COLO668 (cell line): ENCODE data around the gene SLC25A23.

Experiments used
- DNase-seq: peaks from one replicate; lab custom pipeline; 2025; ENCODE audit not compliant: unreplicated experiment; lab: John Stamatoyannopoulos, UW

The SLC25A23 gene

DNA sequence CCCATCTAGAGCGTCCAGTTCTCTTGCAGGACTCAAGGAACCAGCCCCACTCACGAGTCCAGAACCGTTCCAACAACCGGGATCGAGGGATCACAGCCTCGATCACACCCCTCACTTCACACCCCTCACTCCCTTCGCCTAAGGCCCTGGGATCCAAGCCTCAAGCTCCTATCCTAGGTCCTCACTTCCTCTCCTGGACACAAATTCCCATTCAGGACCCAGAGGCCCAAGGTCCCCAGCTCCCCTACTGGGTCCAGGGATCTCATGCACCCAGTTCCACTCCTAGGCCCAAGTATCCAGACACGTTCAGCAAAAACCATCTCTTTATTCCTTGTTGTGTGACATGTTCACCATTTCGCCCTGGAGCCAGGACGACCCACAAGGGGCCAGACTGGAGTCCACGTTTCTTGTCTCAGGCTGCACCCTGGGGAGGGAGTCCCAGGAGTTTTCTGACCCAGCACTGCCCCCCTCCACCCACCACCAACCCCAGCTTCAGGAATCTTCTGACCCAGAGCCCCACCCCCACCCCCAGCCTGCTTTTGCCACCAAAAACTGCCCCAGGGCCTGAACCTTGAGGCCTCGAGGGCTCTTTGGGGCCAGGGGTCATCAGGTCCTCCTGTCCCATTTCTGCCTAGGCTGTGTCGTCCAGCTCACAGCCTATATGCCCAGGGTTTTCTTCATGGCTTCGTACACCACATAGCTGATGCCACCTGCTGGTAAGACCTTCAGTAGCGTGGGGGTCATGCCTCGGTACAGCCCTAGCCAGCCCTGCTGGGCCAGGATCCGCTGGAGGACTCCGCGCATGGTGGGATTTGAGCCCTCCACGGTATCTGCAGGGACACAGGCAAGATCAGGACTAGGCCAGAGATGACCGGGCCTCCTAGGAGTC lies 33.6 kb downstream of the SLC25A23 start:
- no peak for DNase-seq

DNA sequence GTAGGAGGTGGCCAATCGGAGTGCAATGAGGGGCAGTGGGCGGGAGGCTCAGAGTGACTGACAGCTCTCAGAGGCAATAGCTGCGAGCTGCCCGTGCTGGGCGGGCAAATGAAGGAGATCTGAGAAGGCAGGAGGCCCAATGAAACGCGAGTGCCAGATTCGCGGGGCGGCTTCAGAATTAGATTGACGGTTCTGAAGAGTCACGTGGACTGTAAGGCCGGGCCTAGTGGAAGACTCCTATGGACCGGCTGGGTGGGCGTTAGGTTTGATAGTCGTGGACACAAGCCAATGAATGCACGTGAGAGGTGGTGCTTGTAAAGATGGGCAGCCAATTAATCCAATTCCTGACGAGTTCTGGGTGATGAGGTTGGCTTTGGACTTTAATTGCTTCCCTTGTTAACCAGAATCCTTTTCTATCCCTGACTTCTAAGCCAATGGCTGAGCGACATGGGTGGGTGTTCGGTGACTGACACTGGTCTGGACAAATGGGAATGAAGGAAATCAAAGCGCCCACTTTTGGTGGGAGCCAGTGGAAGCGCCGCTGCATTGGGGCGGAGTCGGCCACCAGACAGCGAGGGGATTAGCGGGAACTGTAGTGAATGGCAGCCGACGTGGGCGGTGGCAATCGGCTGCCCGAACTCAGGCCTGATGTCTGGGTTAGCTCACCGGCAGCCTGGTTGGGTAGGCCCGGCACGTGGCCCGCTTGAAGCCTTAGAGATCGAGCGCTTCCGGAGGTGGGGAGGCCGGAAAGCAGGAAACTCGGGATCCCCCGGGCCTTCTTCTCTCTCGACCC lies 34.5 kb downstream of the SLC25A23 start:
- peak; percentile 99 for DNase-seq

DNA sequence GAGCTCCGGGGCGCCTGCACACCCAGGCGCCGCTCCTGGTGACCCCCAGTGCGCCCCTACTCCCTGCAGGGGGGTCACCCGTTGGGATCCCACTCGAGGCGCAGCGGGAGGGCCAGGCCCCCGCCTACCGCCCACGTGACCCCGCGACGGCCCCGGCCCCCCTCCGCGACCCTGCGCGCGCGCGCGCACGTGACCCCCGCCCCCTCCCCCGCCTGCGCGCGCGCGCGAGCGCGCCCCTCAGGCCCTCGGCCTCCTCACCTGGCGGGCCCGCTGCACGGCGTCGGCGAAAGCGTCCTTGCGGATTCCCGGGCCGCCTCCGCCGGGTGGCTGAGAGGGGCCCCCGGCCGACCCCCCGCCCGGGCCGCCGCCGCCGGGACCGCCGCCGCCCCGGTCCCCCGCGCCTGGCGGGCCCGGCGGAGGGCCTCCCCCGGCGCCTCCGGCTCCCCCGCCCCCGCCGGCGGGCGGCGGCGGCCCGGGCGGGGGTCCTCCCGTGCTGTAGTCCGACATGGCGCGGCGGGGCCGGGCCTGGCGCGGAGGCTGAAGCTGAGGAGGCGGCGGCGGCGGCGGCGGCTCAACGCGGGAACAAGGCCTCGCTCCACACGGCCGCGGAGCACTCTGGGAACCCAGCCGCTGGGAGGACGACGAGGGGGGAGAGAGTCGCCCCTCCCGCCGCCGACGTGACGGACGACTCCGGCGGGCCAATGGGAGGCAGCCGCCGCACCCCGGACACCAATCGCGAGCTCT lies 35.2 kb downstream of the SLC25A23 start, which contains the start of gene KHSRP:
KHSRP (minus strand) TSS at position 617 of the 744 bp plus-strand sequence; CDS start at position 507, 110 bp downstream.
- DNase-seq: peak; percentile 55

DNA sequence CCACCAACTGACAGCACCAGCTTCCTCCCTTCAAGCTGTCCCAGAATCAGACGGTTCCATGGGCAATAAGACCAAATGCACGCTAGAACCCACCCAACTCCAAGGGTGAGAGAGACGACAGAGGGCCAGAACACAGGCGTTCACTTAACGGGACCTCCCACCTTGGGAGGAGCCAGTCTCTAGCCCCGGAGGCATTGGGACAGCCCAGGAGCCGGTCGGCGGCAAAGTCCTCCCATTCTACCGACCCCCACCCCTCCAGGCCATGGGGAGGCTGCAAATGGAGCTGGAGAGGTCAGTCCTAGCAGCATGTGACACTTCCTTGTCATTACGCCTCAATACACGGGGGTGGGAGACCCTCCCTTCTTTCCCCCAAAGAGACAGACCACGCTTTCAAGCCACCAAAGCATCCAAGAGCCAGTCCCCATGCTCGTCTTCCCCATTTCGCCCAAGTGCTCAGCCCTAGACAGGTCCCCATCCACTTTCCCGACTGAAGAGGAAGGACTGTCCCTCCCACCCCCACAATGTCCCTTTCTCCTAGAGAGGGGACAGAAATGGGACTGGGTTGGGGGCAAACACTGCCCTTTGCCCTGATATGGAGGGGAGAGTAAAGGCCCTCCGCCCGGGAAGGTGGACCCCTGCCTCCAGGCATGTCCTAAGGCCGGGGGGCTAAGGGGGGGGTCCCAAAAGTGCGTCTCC lies 35.9 kb downstream of the SLC25A23 start:
- DNase-seq: peak; percentile 25

DNA sequence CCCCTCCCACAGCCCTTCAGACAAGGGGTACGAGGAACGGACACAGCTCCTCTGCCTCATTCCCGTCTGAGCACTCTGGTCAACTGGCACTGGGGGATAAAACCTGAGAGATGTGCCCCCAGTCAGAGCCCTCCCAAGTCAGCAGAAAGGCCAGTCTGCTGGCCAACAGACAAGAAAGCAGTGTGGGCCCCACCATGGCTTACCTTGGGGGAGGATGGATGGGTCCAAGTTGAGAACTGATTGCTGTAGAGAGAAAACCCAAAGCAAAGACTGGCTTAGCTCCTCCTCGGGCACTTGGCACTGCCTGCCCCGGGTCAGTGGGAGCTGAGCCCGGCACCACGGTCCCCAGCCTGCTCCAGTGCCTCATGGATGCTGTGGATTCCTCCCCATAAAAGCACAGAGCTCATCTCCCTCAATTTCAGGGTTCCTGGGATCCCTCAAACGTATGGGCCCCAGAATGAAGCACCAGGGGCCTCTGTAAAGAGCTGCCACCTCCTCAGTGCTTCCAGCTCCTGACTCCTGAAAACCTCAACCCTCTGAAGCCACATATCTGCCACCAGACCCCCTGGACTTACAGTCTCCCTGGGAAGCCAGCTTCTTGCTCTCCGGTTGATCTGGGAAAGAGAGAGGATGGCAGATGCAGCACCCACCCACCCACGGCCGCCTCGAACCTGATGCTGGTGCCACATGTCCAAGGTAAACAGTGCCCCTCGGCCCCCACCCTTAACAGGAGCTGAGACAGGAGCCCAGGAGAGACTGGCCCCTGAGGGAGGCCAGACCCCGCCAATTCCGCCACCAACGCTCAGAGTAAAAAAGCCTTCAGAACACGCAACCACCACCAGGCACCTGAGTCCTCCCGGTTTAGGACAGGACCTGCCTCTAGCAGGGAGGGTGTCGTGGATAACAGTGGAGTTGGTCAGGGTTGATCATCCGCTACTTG lies 38.2 kb downstream of the SLC25A23 start:
- no peak for DNase-seq

DNA sequence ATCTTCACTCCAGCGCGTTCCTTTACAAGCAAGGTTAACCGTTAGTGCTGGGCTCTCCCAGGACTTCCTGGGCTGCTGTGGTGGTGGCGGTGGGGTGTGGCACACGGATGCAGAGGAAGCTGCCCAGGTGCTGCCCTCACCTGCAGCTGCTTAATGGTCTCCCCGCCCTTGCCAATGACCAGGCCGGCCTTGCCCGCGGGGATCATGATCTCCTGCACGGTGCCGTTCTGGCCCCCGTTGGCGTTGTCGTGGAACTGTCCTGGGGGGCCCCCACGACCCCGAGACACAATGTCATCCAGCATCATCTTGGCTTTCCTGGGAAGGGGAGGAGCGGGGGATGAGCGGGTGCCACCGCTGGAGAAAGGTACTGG lies 41.0 kb downstream of the SLC25A23 start:
- DNase-seq: no peak

DNA sequence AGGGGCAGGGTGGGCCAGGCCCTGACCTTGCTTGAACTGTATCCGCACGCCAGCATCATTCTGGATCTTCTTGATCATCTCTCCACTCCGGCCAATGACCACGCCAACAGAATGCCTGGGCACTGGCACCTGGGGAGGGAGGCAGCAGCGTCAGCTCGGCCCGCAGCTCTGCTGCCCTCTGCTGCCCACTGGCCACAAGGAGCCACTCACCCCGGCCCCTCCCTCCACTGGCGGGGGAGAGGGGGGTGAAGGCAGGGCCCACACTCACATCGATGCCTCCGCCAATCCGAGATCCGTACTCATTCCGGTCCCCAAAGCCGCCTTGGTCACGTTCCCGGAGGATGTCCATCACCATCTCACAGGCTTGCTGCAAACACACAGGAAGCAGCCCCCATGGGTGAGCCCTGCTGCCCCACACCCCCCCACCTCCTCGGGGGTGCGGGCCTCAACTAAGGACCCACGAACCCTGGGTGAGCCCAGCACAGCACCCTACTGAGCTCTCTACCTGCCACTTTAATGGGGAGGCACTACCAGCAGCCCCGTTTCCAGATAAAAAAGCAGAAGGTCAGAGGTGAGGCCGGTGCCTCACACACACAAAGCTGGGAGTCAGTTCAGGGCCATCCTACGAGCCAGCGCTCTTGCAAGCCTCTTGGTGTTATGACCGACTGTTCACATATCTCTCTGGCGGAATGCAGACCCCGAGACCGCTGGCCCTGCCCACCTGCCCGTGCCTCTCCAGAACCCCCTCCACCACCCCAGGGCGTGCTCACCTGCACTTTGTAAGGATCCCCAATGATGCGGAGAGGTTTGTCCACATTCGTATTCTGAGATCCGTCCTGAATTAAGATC lies 41.7 kb downstream of the SLC25A23 start:
- DNase-seq: no peak

DNA sequence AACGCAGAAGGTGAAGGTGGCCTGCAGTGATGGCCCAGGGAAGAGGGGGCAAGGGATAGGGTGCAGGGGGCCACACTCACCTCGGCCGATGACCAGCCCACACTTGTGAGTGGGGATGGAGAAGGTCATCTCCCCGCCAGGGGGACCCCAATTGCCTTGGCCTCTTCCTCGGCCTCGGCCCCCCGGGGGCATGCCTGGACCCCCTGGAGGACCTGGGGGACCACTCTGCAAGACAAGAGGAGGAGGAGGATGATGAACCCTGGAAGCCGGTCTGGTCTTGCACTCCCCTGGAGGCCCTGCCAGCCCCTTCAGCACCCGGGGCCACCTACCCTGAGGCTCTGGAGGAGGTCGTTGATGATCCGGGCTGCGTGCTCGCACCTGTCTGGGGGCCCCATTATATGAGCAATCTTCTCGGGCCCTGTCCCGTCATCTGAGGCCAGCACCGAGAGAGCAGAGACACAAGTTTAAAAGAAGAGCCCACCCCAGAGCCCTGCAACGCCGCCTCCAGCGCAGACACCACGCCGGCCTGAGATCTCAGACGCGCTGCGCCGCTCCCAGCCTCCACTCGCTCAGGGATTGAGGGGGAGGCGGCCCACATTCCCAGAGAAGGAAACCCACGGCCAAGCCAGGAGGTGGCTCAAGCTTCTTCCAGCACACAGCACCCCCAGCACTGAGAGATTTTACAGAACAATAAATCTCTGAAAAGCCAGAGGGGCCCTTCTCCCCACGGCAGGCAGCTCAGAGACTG lies 42.8 kb downstream of the SLC25A23 start:
- DNase-seq: no peak

DNA sequence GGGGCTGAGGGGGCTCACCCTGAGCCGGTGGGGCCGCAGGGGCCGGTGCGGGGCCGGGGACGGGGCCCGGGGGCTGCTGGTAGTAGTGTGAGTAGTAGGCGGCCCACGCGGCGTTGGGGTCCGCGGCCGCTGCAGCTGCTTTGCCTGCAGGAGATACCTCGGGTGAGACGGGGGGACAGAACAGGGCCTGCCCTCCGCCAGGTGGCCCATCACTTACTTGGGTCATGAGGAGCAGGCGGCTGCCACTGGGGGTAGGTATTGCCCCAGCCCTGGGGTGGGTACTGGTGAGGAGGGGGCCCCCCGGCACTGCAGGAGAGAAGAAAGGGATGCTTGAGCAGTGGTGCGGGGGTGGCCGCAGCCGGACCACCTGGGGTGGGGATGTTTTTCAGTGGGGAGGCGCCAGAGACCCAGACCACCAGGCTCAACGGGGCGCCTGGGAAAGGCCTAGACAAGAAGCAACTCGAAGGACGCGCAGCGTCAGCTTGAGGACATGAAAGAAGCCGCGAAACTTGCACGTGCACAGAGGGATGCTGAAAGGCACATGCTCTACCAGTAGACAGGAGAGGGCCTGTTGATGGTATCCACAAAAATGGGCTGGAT lies 43.9 kb downstream of the SLC25A23 start:
- DNase-seq: no peak

DNA sequence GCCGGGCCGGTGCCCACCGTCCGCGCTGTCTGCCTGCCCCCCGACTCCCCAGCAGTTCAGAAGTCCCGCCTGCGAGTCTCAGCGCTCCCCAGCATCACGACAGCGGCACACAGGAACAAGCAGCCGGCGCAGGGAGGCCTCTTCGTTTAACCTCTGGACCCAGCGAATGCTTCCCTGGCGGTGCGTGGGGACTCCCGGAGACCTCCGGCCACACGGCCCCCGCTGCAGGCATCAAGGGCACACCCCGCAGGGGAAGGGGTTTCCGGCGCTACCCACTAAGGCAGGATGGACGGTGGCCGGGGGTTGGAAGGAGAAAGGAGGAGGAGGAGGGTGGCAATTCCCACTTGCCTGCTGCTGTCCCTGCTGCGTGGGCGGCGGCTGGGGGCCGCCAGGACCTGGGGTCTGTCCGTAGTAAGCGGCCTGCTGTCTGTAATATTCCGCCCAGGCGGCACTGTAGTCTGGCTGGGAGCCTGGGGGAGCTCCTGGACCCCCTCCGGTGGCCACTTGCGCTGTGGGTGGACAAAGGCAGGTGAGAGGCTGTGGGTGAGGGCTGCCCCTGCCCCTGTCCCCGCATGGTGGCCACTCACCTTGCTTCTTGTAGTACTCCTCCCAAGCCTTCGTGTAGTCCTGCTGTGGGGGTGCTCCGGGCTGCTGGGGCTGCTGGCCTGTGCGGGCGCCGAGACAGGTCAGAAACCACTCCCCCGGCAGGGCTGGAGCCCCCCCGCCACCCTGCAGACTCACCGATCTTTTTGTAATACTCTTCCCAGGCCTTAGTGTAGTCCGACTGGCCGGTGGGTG lies 44.6 kb downstream of the SLC25A23 start:
- DNase-seq: no peak

DNA sequence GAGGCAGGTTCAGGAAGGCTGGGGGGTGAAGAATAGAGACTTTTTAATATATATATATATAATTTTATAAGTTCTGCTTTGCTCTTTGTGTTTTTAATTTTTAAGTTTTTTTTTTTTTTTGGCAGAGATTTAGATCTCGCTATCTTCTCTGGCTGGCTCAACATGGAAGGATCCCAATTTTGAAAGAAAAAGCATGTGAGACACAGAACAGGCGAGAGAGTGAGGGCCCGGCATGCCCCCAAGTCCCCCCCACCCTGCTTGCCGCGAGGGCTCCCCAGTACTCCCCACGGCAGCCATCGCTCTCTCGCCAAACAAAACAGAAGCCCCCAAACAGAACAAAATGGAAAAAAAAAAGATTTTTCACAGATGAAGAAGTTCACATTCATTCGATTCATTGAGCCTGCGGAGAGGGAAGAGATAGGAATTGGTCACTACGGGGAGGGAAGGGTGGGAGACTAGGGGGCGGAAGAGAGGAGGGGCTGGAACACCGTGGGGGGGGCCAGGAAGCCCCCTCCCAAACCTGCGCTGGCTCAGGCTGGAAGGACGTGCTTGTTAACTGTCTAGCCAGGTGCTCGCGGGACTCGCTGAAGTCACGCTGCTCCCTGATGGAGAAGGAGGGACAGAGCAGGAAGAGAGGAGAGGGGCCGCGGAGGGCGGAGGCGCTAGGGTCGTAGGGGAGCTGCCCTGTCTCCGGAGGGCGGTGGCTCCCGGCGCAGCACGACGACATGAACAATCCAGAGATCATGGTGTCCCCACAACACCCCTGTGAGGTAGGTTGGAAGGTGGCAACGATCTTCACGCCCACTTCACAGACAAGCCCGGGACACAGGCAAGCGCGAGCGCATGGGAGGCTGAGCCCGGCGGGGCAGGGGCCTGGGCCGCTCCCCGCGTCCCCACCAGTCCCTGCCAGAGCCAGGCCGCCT lies 45.6 kb downstream of the SLC25A23 start:
- DNase-seq: no peak

DNA sequence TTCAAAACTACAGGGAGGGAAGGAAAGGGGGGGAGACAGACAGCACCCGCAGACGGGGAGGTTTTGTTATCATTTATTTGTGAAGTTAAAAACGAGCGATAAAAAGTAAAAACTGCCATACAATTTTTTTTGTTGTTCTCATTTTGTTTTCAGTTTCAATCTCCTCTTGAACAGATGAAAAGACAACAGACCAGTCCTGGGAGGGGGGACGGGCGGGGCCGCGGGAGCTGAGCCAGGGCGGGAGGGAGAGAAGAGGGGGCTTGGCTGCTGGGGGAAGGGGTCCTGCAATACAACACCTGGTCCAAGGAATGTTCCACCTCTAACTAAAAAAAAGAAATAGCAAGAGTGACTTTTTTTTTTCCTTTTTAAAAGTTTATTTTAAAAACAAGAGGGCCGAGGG lies 46.3 kb downstream of the SLC25A23 start:
- no peak for DNase-seq

DNA sequence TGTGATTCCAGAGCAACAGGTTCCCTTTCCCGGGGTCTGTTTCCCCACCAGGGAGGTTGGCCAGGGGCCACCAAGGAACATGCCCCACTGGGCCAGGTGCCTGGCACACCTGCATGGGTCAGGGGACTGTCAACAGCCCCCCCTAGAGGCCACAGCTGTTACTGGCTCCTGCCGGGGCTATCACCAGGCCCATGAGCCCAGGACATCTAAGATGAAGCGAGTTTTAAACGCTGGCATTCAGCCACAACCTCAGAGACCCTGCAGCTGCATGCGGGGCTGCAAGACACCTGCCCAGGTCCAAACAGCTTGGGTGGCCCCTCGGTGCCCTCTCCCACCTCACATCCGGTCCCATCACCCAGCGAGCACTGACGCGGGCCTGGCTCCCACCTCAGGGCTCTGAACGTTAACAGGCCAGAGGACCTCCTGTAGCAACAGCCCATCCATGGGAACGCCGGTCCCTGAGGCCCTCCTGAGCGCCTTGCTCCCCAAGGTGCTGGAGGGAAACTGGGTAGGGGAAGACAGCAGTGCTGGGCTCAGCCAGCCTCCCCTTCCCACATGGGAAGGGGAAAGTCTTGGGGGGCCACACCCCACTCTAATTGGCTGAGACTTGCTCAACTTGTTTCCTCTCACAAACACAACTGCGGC lies 47.0 kb downstream of the SLC25A23 start:
- peak; percentile 59 for DNase-seq

DNA sequence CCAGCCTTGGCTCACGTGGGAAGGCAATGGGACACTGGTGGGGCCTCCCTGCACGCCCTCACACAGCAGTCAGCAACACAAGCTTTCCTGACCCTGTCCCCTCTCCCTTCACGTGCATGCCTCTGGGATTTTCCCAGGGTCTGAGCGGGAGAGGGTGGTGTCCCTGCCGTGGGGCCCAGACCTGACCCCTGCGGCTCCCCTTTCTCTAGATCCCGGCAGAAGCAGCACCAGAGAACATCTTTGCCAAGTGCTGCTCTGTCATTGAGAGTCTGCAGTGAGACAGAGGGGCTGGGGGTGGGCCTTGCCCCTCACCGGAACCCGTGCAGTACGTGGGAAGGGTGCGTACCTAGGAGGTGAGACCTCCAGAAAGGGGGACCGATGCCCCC lies 47.5 kb downstream of the SLC25A23 start:
- no peak for DNase-seq

DNA sequence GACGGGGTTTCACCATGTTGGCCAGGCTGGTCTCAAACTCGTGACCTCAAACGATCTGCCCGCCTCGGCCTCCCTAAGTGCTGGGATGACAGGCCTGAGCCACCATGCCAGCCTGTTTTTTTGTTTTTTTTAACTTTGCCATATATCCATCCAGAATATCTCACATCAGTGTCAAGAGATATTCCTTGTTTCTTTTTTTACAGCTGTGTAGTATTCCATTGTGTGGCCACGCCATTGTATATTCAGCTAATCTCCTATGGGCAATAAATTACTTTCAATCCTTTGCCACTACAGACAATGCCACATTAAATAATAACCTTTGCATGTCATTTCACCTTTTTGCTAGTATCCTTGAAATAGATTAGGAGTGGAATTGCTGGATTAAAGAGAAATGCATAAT lies 50.2 kb downstream of the SLC25A23 start:
- DNase-seq: no peak
